Activated CD4-positive, alpha-beta memory T cell treated with anti-CD3 and anti-CD28 coated beads, Interleukin-2, amount 10 ng/mL, durations not matched to agents 7 days and 5 days (primary cell): ENCODE data around the gene NLGN4X. TPM values are rescaled to one million over a fixed set of nuclear protein-coding genes. Genes with fewer than 3 reads are reported as not detected.

Experiments
- CTCF ChIA-PET: fragments of 350-600 bp; sonication (Branson Sonifier 250); formaldehyde crosslinking; loops from one replicate; lab custom pipeline; 2021; ENCODE audit warnings: antibody characterized with exemption, inconsistent platforms; lab: Charles Lee
- POLR2A ChIA-PET: fragments of 350-600 bp; sonication (Branson Sonifier 250); formaldehyde crosslinking; loops from one replicate; lab custom pipeline; 2021; ENCODE audit warnings: antibody characterized with exemption; lab: Charles Lee
- DNase-seq: peaks from one replicate; pipeline ENCODE4 v3.0.0-alpha.2; 2020
- H3K27ac Mint-ChIP-seq: one replicate; pipeline ENCODE4 v1.8.0; 2021; ENCODE audit warnings: mild to moderate bottlenecking, mixed read lengths
- H3K27me3 Mint-ChIP-seq: one replicate; pipeline ENCODE4 v1.8.0; 2021; ENCODE audit warnings: mixed read lengths
- H3K36me3 Mint-ChIP-seq: one replicate; pipeline ENCODE4 v1.8.0; 2021; ENCODE audit warnings: low read depth, mixed read lengths
- H3K4me1 Mint-ChIP-seq: one replicate; pipeline ENCODE4 v1.8.0; 2021; ENCODE audit warnings: mixed read lengths
- H3K4me3 Mint-ChIP-seq: one replicate; pipeline ENCODE4 v1.8.0; 2021; ENCODE audit warnings: mild to moderate bottlenecking, mixed read lengths
- H3K9me3 Mint-ChIP-seq: one replicate; pipeline ENCODE4 v1.8.0; 2021; ENCODE audit warnings: mixed read lengths
- total RNA-seq, 2 experiments: library from RNA; stranded (reverse); gene quantifications; one replicate each; pipeline ENCODE4 v1.2.3, GENCODE V29; 2021

NLGN4X gene
- total RNA-seq, 2 experiments from 2014 or later: not detected

GRCh38 chrX:6024204-6024603 lies 204.5 kb downstream of the NLGN4X start:
- ChIA-PET POLR2A (no interaction called here), CTCF (no interaction called here)

DNA sequence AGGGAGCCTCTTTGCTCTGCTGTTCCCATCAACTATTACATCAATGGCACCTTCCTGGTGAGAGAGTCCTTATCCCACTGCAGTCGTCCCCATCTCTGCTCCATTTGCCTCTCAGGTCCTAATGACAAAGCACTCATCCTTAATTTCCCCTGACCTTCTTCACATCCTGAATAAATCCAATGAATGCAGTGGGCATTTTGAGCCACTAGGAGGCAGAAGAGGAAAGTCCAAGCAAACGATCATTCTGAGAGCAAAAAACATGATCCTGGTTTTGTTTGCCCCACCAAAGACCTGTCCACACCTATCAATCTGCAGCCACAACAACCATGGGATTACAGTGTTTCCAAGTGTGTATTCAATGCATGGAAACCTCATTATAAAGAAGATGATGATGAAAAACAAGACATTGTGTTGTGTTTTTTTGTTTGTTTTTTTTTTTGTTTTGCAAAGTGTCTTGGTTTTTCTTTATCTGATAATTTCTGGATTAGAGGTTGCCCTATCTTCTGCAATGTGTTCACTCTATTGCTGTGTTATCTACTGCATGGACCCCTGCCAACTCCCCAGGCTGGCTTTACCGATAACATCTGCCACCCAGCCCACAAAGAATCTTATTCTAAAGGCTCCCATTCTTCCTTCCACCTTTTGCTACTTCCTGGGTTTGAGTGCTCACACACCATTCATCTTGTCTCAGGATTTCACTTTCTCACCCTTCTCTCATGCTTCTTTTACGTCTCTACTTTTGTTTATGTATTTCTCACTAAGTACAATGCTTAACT lies 207.2 kb downstream of the NLGN4X start:
- POLR2A ChIA-PET: no interaction called here
- Mint-ChIP-seq H3K9me3 (no peaks in the 10 kb centered on the region), H3K27ac (no peak overlapping the region), H3K27me3 (no peaks in the 10 kb centered on the region), H3K36me3 (no peaks in the 10 kb centered on the region), H3K4me3 (no peak overlapping the region), H3K4me1 (no peaks in the 10 kb centered on the region)
- DNase-seq: peak; percentile 15
- CTCF ChIA-PET: no interaction called here

More at GRCh38 chrX:6024204-6024603, 204.5 kb downstream of the NLGN4X start:
- H3K9me3 Mint-ChIP-seq: no peaks in the 10 kb centered on the region
- no peak overlapping the region for H3K4me3 Mint-ChIP-seq
- no peaks in the 10 kb centered on the region for H3K36me3 Mint-ChIP-seq
- H3K27me3 Mint-ChIP-seq: no peaks in the 10 kb centered on the region
- no peak overlapping the region for H3K27ac Mint-ChIP-seq
- no peak for DNase-seq
- H3K4me1 Mint-ChIP-seq: no peaks in the 10 kb centered on the region

DNA sequence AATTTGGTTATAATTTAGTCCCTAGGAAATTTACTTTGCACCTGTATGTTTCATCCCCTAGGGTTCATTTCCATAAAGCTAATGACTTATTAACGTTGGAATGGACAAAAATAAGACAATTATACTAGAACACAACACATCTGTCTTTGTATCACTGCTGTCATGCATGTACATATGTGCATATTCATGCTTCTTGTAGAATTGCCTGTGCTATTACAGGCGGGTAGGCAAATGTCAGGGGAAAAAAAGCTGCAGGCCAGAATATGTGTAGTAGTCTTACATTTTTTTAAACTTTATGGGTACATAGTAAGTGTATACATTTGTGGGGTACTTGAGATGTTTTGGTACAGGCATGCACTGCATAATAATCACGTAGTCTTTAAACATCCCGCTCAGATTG lies 209.6 kb downstream of the NLGN4X start:
- Mint-ChIP-seq H3K4me1 (no peaks in the 10 kb centered on the region), H3K36me3 (no peaks in the 10 kb centered on the region), H3K9me3 (no peaks in the 10 kb centered on the region), H3K27ac (no peak overlapping the region), H3K27me3 (no peaks in the 10 kb centered on the region), H3K4me3 (no peak overlapping the region)
- POLR2A ChIA-PET: no interaction called here
- CTCF ChIA-PET: no interaction called here
- no peak for DNase-seq

DNA sequence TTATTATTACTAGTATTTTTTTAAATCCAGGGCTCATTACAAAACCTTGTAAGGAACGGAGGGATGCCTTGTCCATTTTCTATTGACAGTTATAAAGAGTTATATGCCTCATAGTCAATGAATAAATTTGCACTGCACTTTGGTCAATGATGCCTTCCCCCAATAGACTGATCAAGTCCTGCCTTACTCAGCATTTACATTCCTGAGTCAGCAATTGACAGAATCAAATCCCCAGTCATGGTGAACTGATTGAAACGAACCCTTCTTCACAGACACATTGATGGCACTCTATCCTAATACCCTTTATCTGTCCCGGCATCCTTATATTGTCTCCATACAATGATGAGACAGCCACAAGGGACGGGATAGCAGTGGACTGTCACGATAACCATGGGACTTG lies 213.2 kb downstream of the NLGN4X start:
- Mint-ChIP-seq H3K27ac (no peak overlapping the region), H3K4me1 (no peaks in the 10 kb centered on the region), H3K27me3 (no peaks in the 10 kb centered on the region), H3K4me3 (no peak overlapping the region), H3K36me3 (no peaks in the 10 kb centered on the region), H3K9me3 (no peaks in the 10 kb centered on the region)
- no peak for DNase-seq
- CTCF ChIA-PET: no interaction called here
- POLR2A ChIA-PET: no interaction called here

DNA sequence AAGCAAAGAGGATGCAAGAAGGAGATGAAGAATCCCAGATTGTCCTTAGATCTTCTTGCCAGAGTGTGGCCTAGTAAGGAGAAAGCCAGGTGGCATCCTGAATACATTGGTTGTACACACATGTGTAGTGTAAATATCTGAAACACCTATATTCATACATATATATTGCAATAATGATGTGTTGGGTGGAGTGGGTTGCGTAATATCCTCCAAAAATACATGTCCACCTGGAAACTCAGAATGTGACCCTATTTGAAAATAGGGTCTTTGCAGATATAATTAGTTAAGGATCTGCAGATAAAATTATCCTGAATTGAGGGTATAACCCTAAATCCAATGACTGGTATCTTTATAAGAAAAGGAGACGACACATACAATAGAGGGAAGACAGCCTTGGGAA lies 216.3 kb downstream of the NLGN4X start:
- no peak overlapping the region for H3K4me3 Mint-ChIP-seq
- ChIA-PET POLR2A (no interaction called here), CTCF (no interaction called here)
- no peaks in the 10 kb centered on the region for H3K36me3 Mint-ChIP-seq
- no peaks in the 10 kb centered on the region for H3K4me1 Mint-ChIP-seq
- H3K27me3 Mint-ChIP-seq: no peaks in the 10 kb centered on the region
- no peak overlapping the region for H3K27ac Mint-ChIP-seq
- no peaks in the 10 kb centered on the region for H3K9me3 Mint-ChIP-seq
- no peak for DNase-seq

GRCh38 chrX:6005856-6006255 lies 222.8 kb downstream of the NLGN4X start:
- Mint-ChIP-seq H3K4me3 (no peak overlapping the region), H3K4me1 (no peaks in the 10 kb centered on the region), H3K36me3 (no peaks in the 10 kb centered on the region), H3K9me3 (no peaks in the 10 kb centered on the region), H3K27ac (no peak overlapping the region), H3K27me3 (no peaks in the 10 kb centered on the region)
- no peak for DNase-seq
- POLR2A ChIA-PET: no interaction called here
- CTCF ChIA-PET: no interaction called here

- H3K9me3 Mint-ChIP-seq: no peaks in the 10 kb centered on the region
- H3K4me3 Mint-ChIP-seq: no peak overlapping the region
- H3K27me3 Mint-ChIP-seq: no peaks in the 10 kb centered on the region
- ChIA-PET CTCF (no interaction called here), POLR2A (no interaction called here)
- no peaks in the 10 kb centered on the region for H3K4me1 Mint-ChIP-seq
- no peak overlapping the region for H3K27ac Mint-ChIP-seq
- DNase-seq: no peak
- H3K36me3 Mint-ChIP-seq: no peaks in the 10 kb centered on the region
These were observed 224.1 kb downstream of the NLGN4X start for GRCh38 chrX:6004529-6004928.

- Mint-ChIP-seq H3K27me3 (no peaks in the 10 kb centered on the region), H3K4me1 (no peaks in the 10 kb centered on the region), H3K36me3 (no peaks in the 10 kb centered on the region), H3K4me3 (no peak overlapping the region), H3K9me3 (no peaks in the 10 kb centered on the region), H3K27ac (no peak overlapping the region)
- no peak for DNase-seq
- ChIA-PET CTCF (no interaction called here), POLR2A (no interaction called here)
These were observed 226.6 kb downstream of the NLGN4X start for GRCh38 chrX:6002056-6002455.

DNA sequence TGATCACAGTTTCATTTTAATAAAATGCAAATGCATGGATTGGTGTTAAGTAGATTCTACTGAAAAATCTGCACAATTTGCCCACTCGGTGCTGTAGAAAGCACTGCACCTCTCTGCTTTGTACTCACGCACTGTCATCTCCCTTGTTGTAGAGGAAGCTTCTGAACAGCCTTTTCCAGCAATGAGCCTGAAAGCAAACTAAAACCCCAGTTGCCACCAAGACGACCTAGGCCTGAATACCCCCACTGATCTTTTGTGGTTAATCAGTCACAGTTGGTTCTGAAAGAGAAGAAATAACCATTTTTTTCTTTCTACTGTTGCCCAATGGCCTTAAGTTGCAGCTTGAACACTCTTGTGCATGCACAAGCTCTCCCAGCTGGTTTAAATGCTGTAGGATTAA lies 229.8 kb downstream of the NLGN4X start:
- Mint-ChIP-seq H3K9me3 (peaks cover 3% of the 10 kb centered on the region), H3K4me1 (no peaks in the 10 kb centered on the region), H3K4me3 (no peak overlapping the region), H3K27me3 (no peaks in the 10 kb centered on the region), H3K27ac (no peak overlapping the region), H3K36me3 (no peaks in the 10 kb centered on the region)
- ChIA-PET CTCF (no interaction called here), POLR2A (no interaction called here)
- no peak for DNase-seq

DNA sequence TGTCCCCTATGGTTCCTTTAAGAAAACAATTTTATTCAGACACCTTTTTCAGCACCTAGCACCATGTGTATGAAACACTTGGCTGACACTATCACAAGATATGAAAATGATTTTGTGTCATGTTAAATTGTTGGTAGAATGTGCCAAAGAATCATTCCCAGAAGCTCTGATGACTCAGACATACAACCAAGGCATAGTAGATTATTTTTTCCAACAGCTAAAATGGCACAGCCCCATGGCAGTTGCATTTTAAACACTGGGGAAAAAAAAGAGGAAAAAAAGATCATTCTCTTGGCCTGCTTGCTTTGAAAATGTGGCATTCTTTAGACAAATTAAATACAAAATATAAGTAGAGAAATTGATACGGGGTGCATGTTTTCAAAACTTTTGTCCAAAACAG lies 230.2 kb downstream of the NLGN4X start:
- Mint-ChIP-seq H3K27me3 (no peaks in the 10 kb centered on the region), H3K9me3 (peaks cover 3% of the 10 kb centered on the region), H3K27ac (no peak overlapping the region), H3K4me3 (no peak overlapping the region), H3K36me3 (no peaks in the 10 kb centered on the region), H3K4me1 (no peaks in the 10 kb centered on the region)
- POLR2A ChIA-PET: no interaction called here
- CTCF ChIA-PET: no interaction called here
- DNase-seq: no peak

- Mint-ChIP-seq H3K4me1 (no peaks in the 10 kb centered on the region), H3K27ac (no peak overlapping the region), H3K4me3 (no peak overlapping the region), H3K36me3 (no peaks in the 10 kb centered on the region), H3K9me3 (peaks cover 3% of the 10 kb centered on the region), H3K27me3 (no peaks in the 10 kb centered on the region)
- POLR2A ChIA-PET: no interaction called here
- no peak for DNase-seq
- CTCF ChIA-PET: no interaction called here
These were observed 237.3 kb downstream of the NLGN4X start for GRCh38 chrX:5991393-5991792.

GRCh38 chrX:5979338-5979737 lies 249.3 kb downstream of the NLGN4X start:
- no peaks in the 10 kb centered on the region for H3K4me1 Mint-ChIP-seq
- no peaks in the 10 kb centered on the region for H3K27me3 Mint-ChIP-seq
- H3K27ac Mint-ChIP-seq: no peak overlapping the region
- no peak overlapping the region for H3K4me3 Mint-ChIP-seq
- CTCF ChIA-PET: no interaction called here
- no peak for DNase-seq
- POLR2A ChIA-PET: no interaction called here
- H3K9me3 Mint-ChIP-seq: no peaks in the 10 kb centered on the region
- no peaks in the 10 kb centered on the region for H3K36me3 Mint-ChIP-seq

GRCh38 chrX:5976332-5976731 lies 252.3 kb downstream of the NLGN4X start:
- Mint-ChIP-seq H3K4me3 (no peak overlapping the region), H3K36me3 (no peaks in the 10 kb centered on the region), H3K27ac (no peak overlapping the region), H3K9me3 (no peaks in the 10 kb centered on the region), H3K27me3 (no peaks in the 10 kb centered on the region), H3K4me1 (no peaks in the 10 kb centered on the region)
- ChIA-PET POLR2A (no interaction called here), CTCF (no interaction called here)
- no peak for DNase-seq

DNA sequence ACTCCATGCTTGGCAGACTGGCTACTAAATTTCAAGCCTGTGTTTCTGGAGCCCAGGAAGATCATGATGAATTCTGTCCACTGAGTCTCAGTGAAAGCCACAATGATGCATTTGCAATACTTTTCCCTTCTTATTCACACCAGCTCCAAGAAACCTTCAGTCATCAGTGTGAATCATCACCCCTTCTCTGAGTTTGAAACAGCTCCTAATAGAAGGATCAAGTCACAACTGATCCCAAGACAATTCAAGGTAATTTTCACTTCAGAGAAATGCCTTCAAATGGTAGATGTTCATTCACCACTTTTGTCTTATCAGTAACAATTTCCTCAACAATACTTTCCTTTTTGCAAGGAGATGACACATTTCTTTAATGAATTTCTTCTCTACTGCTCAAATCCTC lies 257.4 kb downstream of the NLGN4X start:
- Mint-ChIP-seq H3K4me3 (no peak overlapping the region), H3K27me3 (no peaks in the 10 kb centered on the region), H3K9me3 (no peaks in the 10 kb centered on the region), H3K4me1 (no peaks in the 10 kb centered on the region), H3K36me3 (no peaks in the 10 kb centered on the region), H3K27ac (no peak overlapping the region)
- DNase-seq: no peak
- POLR2A ChIA-PET: no interaction called here
- CTCF ChIA-PET: no interaction called here
